Left lung (tissue), 10 donors: Measurements from ENCODE around the gene IFI6. TPM values are rescaled to one million over a fixed set of nuclear protein-coding genes. Genes with fewer than 3 reads are reported as not detected.
"Not testable (repeated sequence)": the region's sequence is repeated elsewhere in the genome, so short reads cannot be mapped to it uniquely, and the experiment has no call there.

Experiments used
- ATAC-seq: fragments of 200-7000 bp; cut with Tn5 transposase; one replicate; pipeline ENCODE4 v1.9.1; 2020; ENCODE audit warnings: moderate library complexity
- DNase-seq, 4 donors: peaks; one replicate each; pipeline ENCODE4 v3.0.0-alpha.2; 2013 to 2020
- H3K27ac ChIP-seq, 2 donors: fragments of 200-600 bp; sonication (generic) in 1 of 2; one replicate each; pipeline versions ENCODE4 v1.5.0 to v1.8.0; 2020 to 2021
- H3K27me3 ChIP-seq, 2 donors: fragments of 200-600 bp; sonication (generic) in 1 of 2; one replicate each; pipeline versions ENCODE4 v1.5.0 to v1.8.0; 2020 to 2021
- H3K36me3 ChIP-seq, 2 donors: fragments of 200-600 bp; sonication (generic) in 1 of 2; one replicate each; pipeline versions ENCODE4 v1.5.0 to v1.8.0; 2020 to 2021
- H3K4me1 ChIP-seq, 2 donors: fragments of 200-600 bp; one replicate each; pipeline ENCODE4 v1.8.0; 2021
- H3K4me3 ChIP-seq, 2 donors: fragments of 200-600 bp; sonication (generic) in 1 of 2; one replicate each; pipeline versions ENCODE4 v1.5.0 to v1.8.0; 2020 to 2021; ENCODE audit warnings: mild to moderate bottlenecking in 1 of 2
- H3K9me3 ChIP-seq, 2 donors: fragments of 200-600 bp; sonication (generic) in 1 of 2; one replicate each; pipeline versions ENCODE4 v1.5.0 to v1.8.0; 2020 to 2021
- CTCF ChIP-seq, 2 donors: fragments of 200-600 bp; sonication (generic) in 1 of 2; IDR thresholded peaks; one replicate each; pipeline versions ENCODE4 v1.5.0 to v1.8.0; 2021; ENCODE audit warnings: antibody characterized with exemption in 2 of 2
- intact Hi-C, 2 donors: fragments of 100-400 bp; cut with DNase I; formaldehyde crosslinking; loops; one replicate each; pipeline versions ENCODE4 v1.11.2 to v1.14.2; 2022
- polyA plus RNA-seq, 6 donors: library from polyadenylated mRNA; unstranded; fragments of 120-200 nt; gene quantifications; one replicate each; pipeline ENCODE4 v1.2.1, GENCODE V29; 2013; ENCODE audit not compliant: insufficient read length in 6 of 6
- total RNA-seq, 2 donors: library from RNA; stranded (reverse); fragmentation: NEBNext Ultra II Directional; extraction: Animal tissue kit (Norgen Biotek cat#: 25700); gene quantifications; one replicate each; pipeline ENCODE4 v1.2.1, GENCODE V29; 2021
- donor health status: DM: no; HTN: yes; CAD: no.
- donor health status: DM: no; HTN: no; CAD: no.

The IFI6 gene
- total and polyA plus RNA-seq, 8 donors = 27.4 to 341 (median 29.5) TPM

- DNase-seq (peak in 1 of 4 donors; percentile 77), ATAC-seq (no peak)
- Histone ChIP-seq H3K4me3 (peak overlapping the region in 1 of 2 donors; percentile 11), H3K9me3 (no peaks in the 10 kb centered on the region), H3K36me3 (peaks cover 0 to 12% of the 10 kb centered on the region in 2 donors), H3K4me1 (peaks cover 7 to 99% of the 10 kb centered on the region in 2 donors), H3K27ac (peak overlapping the region; percentile 23 to 95), H3K27me3 (peaks cover 0 to under 1% of the 10 kb centered on the region in 2 donors)
- no peak for TF ChIP-seq CTCF (IDR thresholded peaks at IDR 0.05)
- intact Hi-C loops = no loop called here
These were observed 43.3 kb downstream of the IFI6 start for GRCh38 chr1:27628712-27629111.

- ATAC-seq, intact Hi-C loops, H3K27me3 ChIP-seq, H3K9me3 ChIP-seq, H3K4me3 ChIP-seq, DNase-seq: not testable (repeated sequence)
- H3K4me1 ChIP-seq = peaks cover 7 to 99% of the 10 kb centered on the region in 2 donors
- peaks cover 0 to 16% of the 10 kb centered on the region in 2 donors for H3K36me3 ChIP-seq
- peak overlapping the region in 1 of 2 donors; percentile 95 for H3K27ac ChIP-seq
These were observed 44.3 kb downstream of the IFI6 start for GRCh38 chr1:27627733-27628132.

- intact Hi-C loops = no loop called here
- H3K27ac ChIP-seq = peak overlapping the region in 1 of 2 donors; percentile 95
- peaks cover 7 to 99% of the 10 kb centered on the region in 2 donors for H3K4me1 ChIP-seq
These were observed 44.9 kb downstream of the IFI6 start for GRCh38 chr1:27627061-27627460.

GRCh38 chr1:27626031-27626935, 45.7 kb downstream of the IFI6 start:
- ATAC-seq (peak; percentile 44), DNase-seq (peak in 1 of 4 donors; percentile 69)
- intact Hi-C loops = no loop called here
- Histone ChIP-seq H3K36me3 (peaks cover 0 to 24% of the 10 kb centered on the region in 2 donors), H3K9me3 (no peaks in the 10 kb centered on the region), H3K4me3 (peak overlapping the region in 1 of 2 donors; percentile 42), H3K27me3 (no peaks in the 10 kb centered on the region), H3K27ac (peak overlapping the region; percentile 13 to 95), H3K4me1 (peaks cover 7 to 99% of the 10 kb centered on the region in 2 donors)
- no peak for TF ChIP-seq CTCF (IDR thresholded peaks at IDR 0.05)

More at GRCh38 chr1:27627061-27627460, 44.9 kb downstream of the IFI6 start:
- TF ChIP-seq CTCF (IDR thresholded peaks at IDR 0.05) = no peak
- Histone ChIP-seq H3K9me3 (no peaks in the 10 kb centered on the region), H3K27me3 (no peaks in the 10 kb centered on the region), H3K36me3 (peaks cover 0 to 16% of the 10 kb centered on the region in 2 donors), H3K4me3 (peak overlapping the region in 1 of 2 donors; percentile 42)
- ATAC-seq (no peak), DNase-seq (peak in 1 of 4 donors; percentile 23)

GRCh38 chr1:27624467-27625178, 47.4 kb downstream of the IFI6 start:
- Histone ChIP-seq H3K4me1 (peaks cover 7 to 98% of the 10 kb centered on the region in 2 donors), H3K27me3 (no peaks in the 10 kb centered on the region), H3K27ac (peak overlapping the region in 1 of 2 donors; percentile 95), H3K4me3 (peak overlapping the region in 1 of 2 donors; percentile 42), H3K36me3 (peaks cover 0 to 38% of the 10 kb centered on the region in 2 donors), H3K9me3 (no peaks in the 10 kb centered on the region)
- intact Hi-C loops = no loop called here
- no peak for TF ChIP-seq CTCF (IDR thresholded peaks at IDR 0.05)
- DNase-seq = no peak
- ATAC-seq = no peak
